ENCODE data around the gene MUC4.

GRCh38 chr3:195820186-195820585 is 8.5 kb upstream of the MUC4 start:
- no peak for TF ChIP-seq POLR2A (IDR thresholded peaks at IDR 0.05)
- TF ChIP-seq, protein P1, sequence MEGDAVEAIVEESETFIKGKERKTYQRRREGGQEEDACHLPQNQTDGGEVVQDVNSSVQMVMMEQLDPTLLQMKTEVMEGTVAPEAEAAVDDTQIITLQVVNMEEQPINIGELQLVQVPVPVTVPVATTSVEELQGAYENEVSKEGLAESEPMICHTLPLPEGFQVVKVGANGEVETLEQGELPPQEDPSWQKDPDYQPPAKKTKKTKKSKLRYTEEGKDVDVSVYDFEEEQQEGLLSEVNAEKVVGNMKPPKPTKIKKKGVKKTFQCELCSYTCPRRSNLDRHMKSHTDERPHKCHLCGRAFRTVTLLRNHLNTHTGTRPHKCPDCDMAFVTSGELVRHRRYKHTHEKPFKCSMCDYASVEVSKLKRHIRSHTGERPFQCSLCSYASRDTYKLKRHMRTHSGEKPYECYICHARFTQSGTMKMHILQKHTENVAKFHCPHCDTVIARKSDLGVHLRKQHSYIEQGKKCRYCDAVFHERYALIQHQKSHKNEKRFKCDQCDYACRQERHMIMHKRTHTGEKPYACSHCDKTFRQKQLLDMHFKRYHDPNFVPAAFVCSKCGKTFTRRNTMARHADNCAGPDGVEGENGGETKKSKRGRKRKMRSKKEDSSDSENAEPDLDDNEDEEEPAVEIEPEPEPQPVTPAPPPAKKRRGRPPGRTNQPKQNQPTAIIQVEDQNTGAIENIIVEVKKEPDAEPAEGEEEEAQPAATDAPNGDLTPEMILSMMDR (IDR thresholded peaks at IDR 0.05): no peak
